Upper lobe of right lung (tissue), 1 donor: ENCODE data around the gene PTPRN2. TPM values are rescaled to one million over a fixed set of nuclear protein-coding genes. Genes with fewer than 3 reads are reported as not detected.
A peak's percentile ranks its signal among the peaks of the same experiment; 100 is the strongest.

Experiments used
- ATAC-seq: fragments of 200-7000 bp; cut with Tn5 transposase; one replicate; pipeline ENCODE4 v1.9.1; 2020; ENCODE audit warnings: mild to moderate bottlenecking, moderate library complexity
- DNase-seq: peaks from one replicate; pipeline ENCODE4 v3.0.0-alpha.2; 2020
- H3K27ac ChIP-seq: fragments of 200-600 bp; one replicate; pipeline ENCODE4 v1.8.0; 2022
- H3K27me3 ChIP-seq: fragments of 200-600 bp; one replicate; pipeline ENCODE4 v1.8.0; 2022; ENCODE audit warnings: mild to moderate bottlenecking
- H3K36me3 ChIP-seq: fragments of 200-600 bp; one replicate; pipeline ENCODE4 v1.8.0; 2022
- H3K4me1 ChIP-seq: fragments of 200-600 bp; one replicate; pipeline ENCODE4 v1.8.0; 2022
- H3K4me3 ChIP-seq: fragments of 200-600 bp; one replicate; pipeline ENCODE4 v1.8.0; 2022; ENCODE audit warnings: mild to moderate bottlenecking
- H3K9me3 ChIP-seq: fragments of 200-600 bp; one replicate; pipeline ENCODE4 v1.8.0; 2022
- intact Hi-C: fragments of 100-400 bp; cut with DNase I; formaldehyde crosslinking; loops from one replicate; pipeline ENCODE4 v1.11.0; 2022
- total RNA-seq: library from RNA; stranded (reverse); fragmentation: NEBNext Ultra II Directional; extraction: Animal tissue kit (Norgen Biotek cat#: 25700); gene quantifications from one replicate; pipeline ENCODE4 v1.2.1, GENCODE V29; 2021
- TF ChIP-seq, protein P1 (sequence below): fragments of 200-600 bp; IDR thresholded peaks from one replicate; pipeline ENCODE4 v1.8.0; 2022; ENCODE audit warnings: antibody characterized with exemption
- donor health status: DM: no; HTN: yes; CAD: no; lungs with severe emphysema.

PTPRN2 gene
- total RNA-seq, 1 donor from 2014 or later, result 4.9 TPM

DNA sequence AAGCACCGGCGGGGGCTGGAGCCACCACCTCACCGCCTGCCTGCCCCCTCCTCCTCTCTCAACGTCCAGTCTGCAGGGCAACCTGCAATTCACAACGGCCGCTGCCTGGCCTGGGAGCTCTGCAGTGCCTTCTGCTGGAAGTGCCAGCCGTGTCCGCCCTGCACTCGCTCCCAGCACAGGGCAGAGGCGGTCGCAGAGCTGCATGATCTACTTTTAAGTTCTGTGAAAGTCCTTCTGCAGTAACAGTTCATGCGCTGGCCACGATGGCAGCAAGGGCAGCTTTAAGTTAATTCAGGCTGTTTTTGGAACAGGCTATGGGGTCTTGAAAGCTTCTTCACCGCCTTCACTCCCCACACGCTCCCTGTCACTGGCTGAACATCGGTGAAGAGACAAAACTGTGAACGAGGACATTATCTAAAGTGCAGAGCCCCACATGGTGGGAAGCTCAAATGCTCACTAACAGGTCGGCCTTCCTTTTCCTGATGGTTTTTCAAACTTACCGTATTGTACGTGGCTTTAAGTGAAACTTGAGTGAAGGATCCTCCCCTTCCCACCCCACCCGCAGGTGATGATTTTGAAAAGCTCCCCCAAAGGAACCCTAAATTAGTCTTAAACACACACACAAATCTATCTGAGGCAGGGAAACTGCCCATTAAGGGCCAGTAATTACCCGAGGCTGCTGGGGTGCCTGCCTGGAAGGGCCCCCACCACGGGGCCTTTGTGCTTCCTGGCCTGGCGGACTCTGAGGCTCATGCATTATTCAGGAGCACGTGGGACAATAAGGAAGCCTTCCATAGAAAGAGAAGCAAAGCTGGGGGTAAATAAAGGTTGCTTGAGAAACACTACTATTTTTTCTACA, 746.5 kb downstream of the PTPRN2 start:
- Histone ChIP-seq H3K27me3 (peaks cover 8% of the 10 kb centered on the region), H3K9me3 (no peaks in the 10 kb centered on the region), H3K36me3 (no peaks in the 10 kb centered on the region), H3K27ac (no peak overlapping the region), H3K4me3 (no peak overlapping the region), H3K4me1 (no peaks in the 10 kb centered on the region)
- no peak for ATAC-seq
- intact Hi-C loops, result no loop called here
- TF ChIP-seq, protein P1, sequence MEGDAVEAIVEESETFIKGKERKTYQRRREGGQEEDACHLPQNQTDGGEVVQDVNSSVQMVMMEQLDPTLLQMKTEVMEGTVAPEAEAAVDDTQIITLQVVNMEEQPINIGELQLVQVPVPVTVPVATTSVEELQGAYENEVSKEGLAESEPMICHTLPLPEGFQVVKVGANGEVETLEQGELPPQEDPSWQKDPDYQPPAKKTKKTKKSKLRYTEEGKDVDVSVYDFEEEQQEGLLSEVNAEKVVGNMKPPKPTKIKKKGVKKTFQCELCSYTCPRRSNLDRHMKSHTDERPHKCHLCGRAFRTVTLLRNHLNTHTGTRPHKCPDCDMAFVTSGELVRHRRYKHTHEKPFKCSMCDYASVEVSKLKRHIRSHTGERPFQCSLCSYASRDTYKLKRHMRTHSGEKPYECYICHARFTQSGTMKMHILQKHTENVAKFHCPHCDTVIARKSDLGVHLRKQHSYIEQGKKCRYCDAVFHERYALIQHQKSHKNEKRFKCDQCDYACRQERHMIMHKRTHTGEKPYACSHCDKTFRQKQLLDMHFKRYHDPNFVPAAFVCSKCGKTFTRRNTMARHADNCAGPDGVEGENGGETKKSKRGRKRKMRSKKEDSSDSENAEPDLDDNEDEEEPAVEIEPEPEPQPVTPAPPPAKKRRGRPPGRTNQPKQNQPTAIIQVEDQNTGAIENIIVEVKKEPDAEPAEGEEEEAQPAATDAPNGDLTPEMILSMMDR, result no peak
- DNase-seq, result peak; percentile 9

DNA sequence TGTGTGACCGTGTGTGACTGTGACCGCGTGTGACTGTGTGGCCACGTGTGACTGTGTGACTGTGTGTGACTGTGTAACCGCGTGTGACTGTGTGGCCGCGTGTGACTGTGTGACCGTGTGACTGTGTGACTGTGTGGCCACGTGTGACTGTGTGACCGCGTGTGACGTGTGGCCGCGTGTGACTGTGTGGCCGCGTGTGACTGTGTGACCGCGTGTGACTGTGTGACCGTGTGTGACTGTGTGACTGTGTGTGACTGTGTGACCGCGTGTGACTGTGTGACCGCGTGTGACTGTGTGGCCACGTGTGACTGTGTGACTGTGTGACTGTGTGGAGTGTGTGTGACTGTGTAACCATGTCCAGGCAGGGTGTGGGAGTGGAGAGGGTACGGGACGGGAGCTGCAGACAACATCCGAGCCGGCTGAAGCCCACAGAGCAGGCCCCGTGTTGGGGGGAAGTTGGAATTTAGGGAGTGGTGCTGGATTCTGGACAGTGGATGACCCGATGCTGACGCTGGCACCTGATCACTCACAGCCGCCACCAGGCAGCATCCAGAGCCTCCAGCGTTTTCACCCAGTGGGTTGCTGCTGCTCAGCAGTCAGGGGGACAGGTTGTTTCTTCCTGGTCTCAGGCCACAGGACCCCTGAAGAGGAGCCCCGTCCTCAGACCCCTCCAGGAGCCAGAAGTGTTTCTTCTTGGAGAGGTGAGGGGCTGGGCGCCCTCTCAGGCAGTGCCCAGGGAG, 747.3 kb downstream of the PTPRN2 start:
- peak; percentile 53 for DNase-seq
- Histone ChIP-seq H3K4me1 (no peaks in the 10 kb centered on the region), H3K36me3 (no peaks in the 10 kb centered on the region), H3K4me3 (no peak overlapping the region), H3K9me3 (no peaks in the 10 kb centered on the region), H3K27me3 (peaks cover 8% of the 10 kb centered on the region), H3K27ac (no peak overlapping the region)
- TF ChIP-seq, protein P1, result no peak
- intact Hi-C loops, result no loop called here
- ATAC-seq, result no peak

DNA sequence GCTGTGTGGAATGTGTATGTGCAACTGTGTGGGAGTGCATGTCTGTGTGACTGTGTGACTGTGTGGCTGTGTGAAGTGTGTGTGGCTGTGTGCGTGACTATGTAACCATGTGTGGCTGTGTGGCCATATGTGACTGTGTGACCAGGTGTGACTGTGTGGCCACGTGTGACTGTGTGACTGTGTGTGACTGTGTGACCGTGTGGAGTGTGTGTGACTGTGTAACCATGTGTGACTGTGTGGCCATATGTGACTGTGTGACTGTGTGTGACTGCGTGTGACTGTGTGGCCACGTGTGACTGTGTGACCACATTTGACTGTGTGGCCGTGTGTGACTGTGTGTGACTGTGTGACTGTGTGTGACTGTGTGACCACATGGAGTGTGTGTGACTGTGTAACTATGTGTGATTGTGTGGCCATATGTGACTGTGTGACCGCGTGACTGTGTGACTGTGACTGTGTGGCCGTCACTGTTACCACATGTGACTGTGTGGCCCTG, 747.9 kb downstream of the PTPRN2 start:
- H3K27me3 ChIP-seq, result peaks cover 8% of the 10 kb centered on the region
- intact Hi-C loops, result no loop called here
- ATAC-seq, result peak; percentile 29

DNA sequence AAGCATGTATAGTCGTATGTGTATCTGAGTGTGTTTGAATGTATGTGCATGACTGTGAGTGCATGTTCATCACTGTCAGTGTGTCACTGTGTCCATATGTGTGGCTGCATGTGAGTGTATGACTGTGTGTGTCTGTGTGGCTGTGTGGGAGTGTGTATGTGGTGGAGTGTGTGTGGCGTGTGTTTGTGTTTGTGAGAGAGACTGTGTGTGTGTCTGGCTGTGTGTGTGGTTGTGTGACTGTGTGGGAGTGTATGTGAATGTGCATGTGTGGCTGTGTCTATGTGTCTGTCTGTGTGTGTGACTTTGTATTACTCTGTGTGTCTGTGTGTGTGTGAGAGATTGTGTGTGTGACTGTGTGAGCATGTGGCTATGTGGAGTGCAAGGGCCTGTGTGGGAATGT, 748.4 kb downstream of the PTPRN2 start:
- no peaks in the 10 kb centered on the region for H3K4me1 ChIP-seq
- no peaks in the 10 kb centered on the region for H3K9me3 ChIP-seq
- intact Hi-C loops, result no loop called here
- H3K27ac ChIP-seq, result no peak overlapping the region
- no peaks in the 10 kb centered on the region for H3K36me3 ChIP-seq
- peaks cover 5% of the 10 kb centered on the region for H3K27me3 ChIP-seq
- ATAC-seq, result no peak
- TF ChIP-seq, protein P1, result no peak
- DNase-seq, result no peak
- H3K4me3 ChIP-seq, result no peak overlapping the region

More for the DNA sequence above, 747.9 kb downstream of the PTPRN2 start:
- no peak overlapping the region for H3K4me3 ChIP-seq
- no peaks in the 10 kb centered on the region for H3K36me3 ChIP-seq
- TF ChIP-seq, protein P1, result no peak
- no peak overlapping the region for H3K27ac ChIP-seq
- H3K9me3 ChIP-seq, result no peaks in the 10 kb centered on the region
- DNase-seq, result peak; percentile 36
- H3K4me1 ChIP-seq, result no peaks in the 10 kb centered on the region

DNA sequence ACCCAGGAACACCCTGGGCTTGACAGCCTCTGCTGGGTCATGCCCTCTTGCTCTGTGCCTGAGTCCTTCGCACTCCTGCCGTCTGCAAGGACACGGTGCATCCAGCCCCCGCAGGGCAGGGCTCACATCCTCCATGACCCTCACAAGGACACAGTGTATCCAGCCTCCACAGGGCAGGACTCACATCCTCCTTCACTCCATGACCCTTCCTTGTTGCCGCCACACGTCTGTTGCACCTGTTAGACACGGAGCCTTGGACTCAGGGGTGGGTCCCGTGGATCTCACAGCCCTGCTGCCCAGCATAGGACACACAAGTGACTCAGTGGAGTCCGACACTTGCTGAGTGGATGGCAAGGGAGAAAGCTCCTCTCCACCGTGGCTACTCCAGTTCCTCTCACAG, 750.1 kb downstream of the PTPRN2 start:
- no peaks in the 10 kb centered on the region for H3K9me3 ChIP-seq
- peak; percentile 9 for ATAC-seq
- TF ChIP-seq, protein P1, result no peak
- no peaks in the 10 kb centered on the region for H3K4me1 ChIP-seq
- no peaks in the 10 kb centered on the region for H3K27me3 ChIP-seq
- no peaks in the 10 kb centered on the region for H3K36me3 ChIP-seq
- DNase-seq, result peak; percentile 49
- H3K4me3 ChIP-seq, result no peak overlapping the region
- H3K27ac ChIP-seq, result no peak overlapping the region
- intact Hi-C loops, result no loop called here
